AG10803 (cell line): ENCODE results near the gene NKD2.

Experiments used
- DNase-seq: peaks from one replicate; pipeline ENCODE4 v3.0.0; 2010; ENCODE audit warnings: low read depth
- H3K4me3 ChIP-seq: 2 replicates; pipeline ENCODE4 v1.5.1; 2011; ENCODE audit warnings: mild to moderate bottlenecking, low read length, control low read depth
- TF ChIP-seq, protein P1 (sequence below): conservative IDR thresholded peaks from 2 replicates; pipeline ENCODE4 v1.5.1; 2011; ENCODE audit warnings: mild to moderate bottlenecking, low read length, control low read depth, inconsistent platforms

The NKD2 gene, protein sequence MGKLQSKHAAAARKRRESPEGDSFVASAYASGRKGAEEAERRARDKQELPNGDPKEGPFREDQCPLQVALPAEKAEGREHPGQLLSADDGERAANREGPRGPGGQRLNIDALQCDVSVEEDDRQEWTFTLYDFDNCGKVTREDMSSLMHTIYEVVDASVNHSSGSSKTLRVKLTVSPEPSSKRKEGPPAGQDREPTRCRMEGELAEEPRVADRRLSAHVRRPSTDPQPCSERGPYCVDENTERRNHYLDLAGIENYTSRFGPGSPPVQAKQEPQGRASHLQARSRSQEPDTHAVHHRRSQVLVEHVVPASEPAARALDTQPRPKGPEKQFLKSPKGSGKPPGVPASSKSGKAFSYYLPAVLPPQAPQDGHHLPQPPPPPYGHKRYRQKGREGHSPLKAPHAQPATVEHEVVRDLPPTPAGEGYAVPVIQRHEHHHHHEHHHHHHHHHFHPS

DNA sequence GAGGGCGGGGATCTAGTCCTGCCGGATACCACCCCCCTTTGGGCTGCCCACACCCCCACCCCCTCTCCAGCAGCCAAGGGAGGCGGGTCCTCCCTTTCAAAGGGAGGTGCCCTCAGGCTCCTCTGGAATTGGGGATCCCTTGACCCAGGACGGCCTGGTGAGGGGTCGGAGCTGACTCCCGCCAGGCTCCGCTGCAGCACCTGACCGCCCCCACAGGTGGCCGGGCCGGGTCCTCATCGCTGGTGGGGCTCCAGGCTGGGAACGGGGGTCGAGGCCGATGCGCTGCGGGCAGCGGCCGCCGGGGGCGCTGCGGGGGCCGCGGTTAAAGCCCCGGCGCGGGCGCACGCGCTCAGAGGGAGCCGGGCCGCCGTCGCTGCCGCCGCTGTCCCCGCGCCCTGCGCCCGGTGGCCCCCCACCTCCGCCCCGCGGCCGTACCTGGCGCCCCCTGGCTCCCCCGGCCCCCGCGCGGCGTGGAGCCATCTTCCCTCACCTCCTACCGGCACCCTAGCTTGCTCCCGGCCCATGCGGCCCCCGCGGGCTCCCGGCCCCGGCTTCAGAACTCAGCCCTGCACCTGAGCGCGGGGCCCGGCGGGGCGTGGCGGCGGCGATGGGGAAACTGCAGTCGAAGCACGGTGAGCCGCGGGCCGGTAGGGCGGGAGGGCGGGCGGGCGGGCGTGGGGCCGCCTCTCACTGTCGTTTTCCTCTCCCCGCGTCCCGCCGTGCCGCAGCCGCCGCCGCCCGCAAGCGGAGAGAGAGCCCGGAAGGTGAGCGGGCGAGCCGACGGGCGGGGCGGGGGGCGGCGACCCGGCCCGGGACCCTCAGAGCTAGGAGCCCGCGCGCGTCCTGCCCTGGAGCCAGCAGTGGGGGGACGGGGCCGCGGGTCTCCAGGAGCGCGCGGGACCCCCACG is at the start of gene NKD2:
NKD2 (plus strand) TSS at position 352 of the 908 bp plus-strand sequence; CDS start at position 608, 256 bp downstream.
- no peak for DNase-seq
- TF ChIP-seq, protein P1, sequence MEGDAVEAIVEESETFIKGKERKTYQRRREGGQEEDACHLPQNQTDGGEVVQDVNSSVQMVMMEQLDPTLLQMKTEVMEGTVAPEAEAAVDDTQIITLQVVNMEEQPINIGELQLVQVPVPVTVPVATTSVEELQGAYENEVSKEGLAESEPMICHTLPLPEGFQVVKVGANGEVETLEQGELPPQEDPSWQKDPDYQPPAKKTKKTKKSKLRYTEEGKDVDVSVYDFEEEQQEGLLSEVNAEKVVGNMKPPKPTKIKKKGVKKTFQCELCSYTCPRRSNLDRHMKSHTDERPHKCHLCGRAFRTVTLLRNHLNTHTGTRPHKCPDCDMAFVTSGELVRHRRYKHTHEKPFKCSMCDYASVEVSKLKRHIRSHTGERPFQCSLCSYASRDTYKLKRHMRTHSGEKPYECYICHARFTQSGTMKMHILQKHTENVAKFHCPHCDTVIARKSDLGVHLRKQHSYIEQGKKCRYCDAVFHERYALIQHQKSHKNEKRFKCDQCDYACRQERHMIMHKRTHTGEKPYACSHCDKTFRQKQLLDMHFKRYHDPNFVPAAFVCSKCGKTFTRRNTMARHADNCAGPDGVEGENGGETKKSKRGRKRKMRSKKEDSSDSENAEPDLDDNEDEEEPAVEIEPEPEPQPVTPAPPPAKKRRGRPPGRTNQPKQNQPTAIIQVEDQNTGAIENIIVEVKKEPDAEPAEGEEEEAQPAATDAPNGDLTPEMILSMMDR: 0 out of 2 replicates have a peak, but pooled peaks have one; percentile 14
- H3K4me3 ChIP-seq: no peak within 1 kb of the TSS

DNA sequence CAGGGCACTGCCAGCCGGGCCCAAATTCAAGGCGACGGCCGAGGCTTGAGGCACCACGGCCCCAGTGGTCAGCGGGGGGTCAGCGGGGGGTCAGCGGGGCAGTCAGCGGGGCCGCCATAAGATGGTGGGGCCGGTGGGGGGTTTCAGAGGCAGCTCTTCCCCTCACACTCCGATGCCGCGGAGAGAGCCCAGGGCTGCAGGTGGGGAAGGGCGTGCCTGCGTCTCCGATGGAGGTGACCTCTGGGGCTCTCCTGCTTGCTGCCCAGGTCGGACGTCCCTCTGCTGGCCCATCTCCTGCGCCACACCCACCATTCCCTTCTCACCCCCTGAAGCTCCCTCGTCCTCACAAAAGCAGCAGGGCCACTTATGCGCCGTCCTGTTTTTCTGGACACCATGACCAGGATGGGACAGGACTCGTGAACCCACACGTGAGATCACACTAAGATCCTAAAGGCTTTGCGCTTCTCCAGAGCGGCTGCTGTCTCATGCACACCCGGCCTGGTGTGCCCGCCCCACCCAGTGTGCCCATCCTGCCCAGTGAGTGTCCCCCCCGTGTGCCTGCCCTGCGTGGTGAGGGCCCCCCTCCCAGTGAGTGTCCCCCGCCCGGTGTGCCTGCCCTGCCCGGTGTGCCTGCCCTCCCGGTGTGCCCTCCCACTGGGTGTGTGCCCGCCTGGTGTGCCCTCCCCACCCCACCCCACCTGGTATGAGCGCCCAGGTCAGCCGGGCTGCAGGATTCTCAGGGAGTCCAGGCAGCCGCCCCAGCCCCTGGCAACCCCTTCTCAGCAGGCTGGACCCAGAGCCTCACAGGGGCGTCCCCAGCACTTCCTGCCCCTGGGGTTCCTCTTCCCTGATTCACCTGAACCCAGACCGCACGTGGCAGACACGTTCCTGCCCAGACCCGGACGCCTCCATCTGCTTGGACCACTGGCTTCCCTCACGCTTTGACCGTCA is 48.7 kb upstream of the NKD2 start:
- TF ChIP-seq, protein P1: no peak
- no peak overlapping the region for H3K4me3 ChIP-seq
- no peak for DNase-seq

DNA sequence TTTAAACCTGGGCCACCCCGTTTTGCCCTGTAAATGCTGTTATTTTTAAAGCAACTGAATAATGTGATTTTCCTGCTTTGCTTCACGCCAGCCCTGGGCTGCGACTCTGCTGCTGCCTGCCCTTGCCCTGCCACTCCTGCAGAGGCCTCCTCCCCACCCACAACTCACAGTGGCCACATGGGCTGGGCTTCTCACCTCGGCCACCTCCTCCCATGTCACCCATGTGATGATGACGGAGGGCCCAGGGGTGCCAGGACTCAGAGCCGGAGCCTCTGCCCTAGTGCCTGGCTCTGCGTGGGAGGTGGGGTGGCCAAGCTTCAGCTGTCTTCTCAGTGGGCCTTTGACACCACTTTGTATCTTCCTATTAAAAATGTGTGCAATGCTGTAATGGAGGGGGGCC is 48.1 kb upstream of the NKD2 start:
- no peak for DNase-seq
- TF ChIP-seq, protein P1: no peak
- H3K4me3 ChIP-seq: no peak overlapping the region

DNA sequence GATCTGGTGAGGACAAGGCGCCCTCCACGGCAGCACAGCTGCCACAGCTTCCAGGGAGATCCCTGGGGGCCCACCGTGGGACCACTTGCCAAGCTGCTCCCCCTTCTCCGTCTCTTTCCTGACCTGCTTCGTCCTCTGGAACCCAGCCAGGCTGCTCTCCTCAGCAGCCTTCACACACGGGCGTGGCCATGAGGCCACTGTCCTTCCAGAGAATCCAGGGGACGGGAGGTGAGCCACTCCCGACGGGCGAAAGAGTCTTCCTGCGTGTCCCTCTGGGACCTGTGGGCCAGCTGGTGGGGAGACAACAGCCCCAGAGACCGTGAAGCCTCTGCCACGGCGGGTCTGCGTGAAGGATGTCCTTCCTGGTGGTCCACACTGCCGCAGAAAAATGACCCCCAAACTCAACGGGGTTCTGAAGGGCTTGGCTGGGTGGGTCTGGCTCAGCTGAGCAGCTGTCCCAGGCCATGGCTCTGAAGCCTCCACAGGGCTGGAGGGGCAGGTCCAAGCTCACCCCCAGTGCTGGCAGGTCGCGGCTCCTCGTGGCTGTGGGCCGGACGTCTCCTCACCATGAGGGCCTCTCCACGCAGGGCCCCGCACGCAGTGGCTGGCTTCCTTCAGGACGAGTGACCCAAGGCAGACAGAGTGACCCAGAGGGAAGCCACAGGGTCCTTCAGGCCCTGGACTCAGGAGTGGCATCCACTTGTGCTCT is 47.4 kb upstream of the NKD2 start:
- H3K4me3 ChIP-seq: no peak overlapping the region
- TF ChIP-seq, protein P1: no peak
- DNase-seq: no peak

DNA sequence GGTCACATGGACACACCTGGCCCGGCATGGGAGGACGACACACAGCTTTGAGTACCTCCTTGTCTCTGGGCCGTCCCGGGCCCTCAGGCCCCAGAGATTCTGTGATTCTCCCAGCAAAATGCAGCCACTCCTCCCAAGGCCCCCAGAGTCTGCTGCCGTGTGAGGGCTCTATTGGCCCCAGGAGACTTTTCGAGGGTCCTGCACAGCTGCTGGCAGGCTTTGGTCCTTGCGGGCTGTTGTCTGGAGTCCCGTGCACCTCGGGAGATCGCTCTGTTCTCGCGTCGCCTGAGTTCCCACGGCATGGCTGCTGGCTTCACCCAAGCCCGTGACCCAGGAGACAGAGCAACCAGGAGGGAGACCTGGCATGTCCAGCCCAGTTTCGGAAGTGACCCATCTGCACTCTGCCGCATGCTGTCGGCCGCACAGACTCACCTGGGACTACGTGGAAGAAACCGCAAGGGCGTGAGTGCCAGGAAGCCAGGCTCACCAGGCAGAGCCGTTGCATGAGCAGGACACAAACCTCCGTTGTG is 46.8 kb upstream of the NKD2 start:
- TF ChIP-seq, protein P1: no peak
- no peak overlapping the region for H3K4me3 ChIP-seq
- no peak for DNase-seq

DNA sequence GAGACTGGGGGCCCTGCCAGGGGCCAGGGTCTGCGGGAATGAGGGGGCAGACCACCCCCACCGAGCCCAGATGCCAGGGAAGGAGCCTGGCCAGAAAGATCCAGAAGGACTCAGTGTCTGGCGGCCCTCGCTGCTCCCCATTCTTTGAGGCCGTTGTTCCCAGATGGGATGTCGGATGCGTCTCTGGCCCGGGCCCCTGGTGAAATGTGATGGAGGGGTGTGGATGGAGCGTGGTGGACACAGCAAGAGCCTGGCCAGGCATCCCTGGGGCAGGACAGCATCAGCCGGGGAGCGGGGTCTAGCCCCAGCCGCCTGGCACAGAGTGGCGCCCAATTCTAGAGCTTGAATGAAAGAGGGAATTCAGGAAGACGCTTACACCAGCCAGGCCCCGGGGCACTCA is 46.2 kb upstream of the NKD2 start:
- no peak for DNase-seq
- no peak overlapping the region for H3K4me3 ChIP-seq
- TF ChIP-seq, protein P1: no peak
